Stimulated activated effector memory CD8-positive, alpha-beta T cell treated with anti-CD3 and anti-CD28 coated beads, Interleukin-12 subunit alpha, Interleukin-12 subunit beta, amount 100 ng/mL, for 72 hours (primary cell): ENCODE results near the gene CYS1.
"Not testable (repeated sequence)": the region's sequence is repeated elsewhere in the genome, so short reads cannot be mapped to it uniquely, and the experiment has no call there.

Experiments used
- ATAC-seq: fragments of 150-1000 bp; cut with Tn5 transposase; 2 replicates; pipeline ENCODE4 v1.10.0; 2021
- DNase-seq, 2 donors: peaks; one replicate each; pipeline ENCODE4 v3.0.0; 2021 to 2022; ENCODE audit warnings: low spot score in 2 of 2
- H3K27ac Mint-ChIP-seq: one replicate; pipeline ENCODE4 v1.8.0; 2022; ENCODE audit warnings: mild to moderate bottlenecking, mixed read lengths
- H3K36me3 Mint-ChIP-seq: one replicate; pipeline ENCODE4 v1.8.0; 2022; ENCODE audit warnings: mild to moderate bottlenecking, mixed read lengths
- H3K4me1 Mint-ChIP-seq: one replicate; pipeline ENCODE4 v1.8.0; 2022; ENCODE audit warnings: mixed read lengths
- H3K4me3 Mint-ChIP-seq: one replicate; pipeline ENCODE4 v1.8.0; 2022; ENCODE audit warnings: mild to moderate bottlenecking, mixed read lengths
- H3K9me3 Mint-ChIP-seq: one replicate; pipeline ENCODE4 v1.8.0; 2022; ENCODE audit warnings: mixed read lengths

CYS1 gene

DNA sequence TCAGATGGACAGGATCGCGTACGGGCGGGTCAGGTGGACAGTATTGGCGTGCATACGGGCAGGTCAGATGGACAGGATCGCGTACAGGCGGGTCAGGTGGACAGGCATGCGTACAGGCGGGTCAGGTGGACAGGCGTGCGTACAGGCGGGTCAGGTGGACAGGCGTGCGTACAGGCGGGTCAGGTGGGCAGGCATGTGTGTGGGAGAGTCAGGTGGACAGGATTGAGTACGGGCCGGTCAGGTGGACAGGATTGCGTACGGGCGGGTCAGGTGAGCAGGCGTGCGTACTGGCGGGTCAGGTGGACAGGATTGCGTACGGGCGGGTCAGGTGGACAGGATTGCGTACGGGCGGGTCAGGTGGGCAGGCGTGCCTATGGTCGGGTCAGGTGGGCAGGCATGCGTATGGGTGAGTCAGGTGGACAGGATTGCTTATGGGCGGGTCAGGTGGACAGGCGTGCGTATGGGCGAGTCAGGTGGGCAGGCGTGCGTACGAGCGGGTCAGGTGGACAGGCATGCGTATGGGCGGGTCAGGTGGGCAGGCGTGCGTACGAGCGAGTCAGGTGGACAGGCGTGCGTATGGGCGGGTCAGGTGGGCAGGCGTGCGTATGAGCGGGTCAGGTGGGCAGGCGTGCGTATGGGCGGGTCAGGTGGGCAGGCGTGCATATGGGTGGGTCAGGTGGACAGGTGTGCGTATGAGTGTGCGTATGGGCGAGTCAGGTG, 68.4 kb downstream of the CYS1 start:
- ATAC-seq, DNase-seq, H3K4me3 Mint-ChIP-seq, H3K9me3 Mint-ChIP-seq, H3K27ac Mint-ChIP-seq, H3K4me1 Mint-ChIP-seq, H3K36me3 Mint-ChIP-seq: not testable (repeated sequence)

DNA sequence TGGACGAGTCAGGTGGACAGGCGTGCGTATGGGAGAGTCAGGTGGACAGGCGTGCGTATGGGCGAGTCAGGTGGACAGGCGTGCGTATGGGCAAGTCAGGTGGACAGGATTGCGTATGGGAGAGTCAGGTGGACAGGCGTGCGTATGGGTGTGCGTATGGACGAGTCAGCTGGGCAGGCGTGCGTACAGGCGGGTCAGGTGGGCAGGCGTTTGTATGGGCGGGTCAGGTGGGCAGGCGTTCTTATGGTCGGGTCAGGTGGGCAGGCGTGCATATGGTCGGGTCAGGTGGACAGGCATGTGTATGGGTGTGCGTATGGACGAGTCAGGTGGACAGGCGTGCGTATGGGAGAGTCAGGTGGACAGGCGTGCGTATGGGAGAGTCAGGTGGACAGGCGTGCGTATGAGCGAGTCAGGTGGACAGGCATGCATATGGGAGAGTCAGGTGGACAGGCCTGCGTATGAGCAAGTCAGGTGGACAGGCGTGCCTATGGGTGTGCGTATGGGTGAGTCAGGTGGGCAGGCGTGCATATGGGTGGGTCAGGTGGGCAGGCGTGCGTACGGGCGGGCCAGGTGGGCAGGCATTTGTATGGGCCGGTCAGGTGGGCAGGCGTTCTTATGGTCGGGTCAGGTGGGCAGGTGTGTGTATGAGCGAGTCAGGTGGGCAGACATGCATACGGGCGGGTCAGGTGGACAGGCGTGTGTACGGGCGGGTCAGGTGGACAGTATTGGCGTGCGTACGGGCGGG, 69.2 kb downstream of the CYS1 start:
- H3K4me3 Mint-ChIP-seq, H3K4me1 Mint-ChIP-seq, H3K9me3 Mint-ChIP-seq, DNase-seq, H3K36me3 Mint-ChIP-seq, H3K27ac Mint-ChIP-seq, ATAC-seq: not testable (repeated sequence)

DNA sequence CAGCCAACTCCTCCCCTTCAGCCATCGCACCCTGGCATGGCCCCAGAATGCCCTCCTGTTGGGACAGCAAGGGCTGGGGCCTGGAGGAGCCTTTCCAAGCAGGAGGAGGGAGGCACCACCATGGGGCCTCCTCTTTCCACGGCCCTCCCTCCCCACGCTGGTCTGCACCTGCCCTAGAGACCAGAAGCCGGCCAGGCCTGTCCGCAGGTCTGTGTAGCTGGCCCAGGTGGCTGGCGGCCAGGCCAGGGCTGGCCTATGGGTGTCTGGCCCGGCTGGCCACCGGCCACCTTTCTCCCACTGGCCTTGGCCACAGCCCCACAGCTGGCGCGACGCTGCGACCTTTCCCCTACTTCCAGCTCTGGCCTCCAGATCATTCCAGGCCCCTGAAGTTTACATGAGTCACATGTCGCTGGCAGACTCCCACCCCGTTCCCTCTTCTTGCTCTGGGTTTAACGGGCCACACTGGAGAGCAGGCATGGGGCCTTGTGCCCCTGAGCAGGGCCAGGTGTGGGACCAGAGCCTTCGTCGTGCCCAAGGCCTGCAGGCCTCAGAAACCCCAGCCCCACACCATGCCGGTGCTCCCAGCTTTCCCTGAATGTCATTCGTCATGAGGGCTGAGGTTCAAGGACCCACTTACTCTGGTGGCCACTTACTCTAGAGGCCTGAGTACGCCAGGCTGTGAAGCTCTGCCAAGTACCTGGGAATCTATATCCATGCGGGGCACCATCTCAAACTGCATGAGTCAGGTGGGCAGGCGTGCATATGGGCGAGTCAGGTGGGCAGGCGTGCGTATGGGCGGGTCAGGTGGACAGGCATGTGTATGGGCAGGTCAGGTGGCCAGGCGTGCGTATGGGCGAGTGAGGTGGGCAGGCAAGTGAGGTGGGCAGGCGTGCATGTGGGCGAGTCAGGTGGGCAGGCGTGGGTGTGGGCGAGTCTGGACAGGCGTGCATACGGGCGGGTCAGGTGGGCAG, 70.1 kb downstream of the CYS1 start:
- no peak for DNase-seq
- no peak overlapping the region for H3K4me3 Mint-ChIP-seq

DNA sequence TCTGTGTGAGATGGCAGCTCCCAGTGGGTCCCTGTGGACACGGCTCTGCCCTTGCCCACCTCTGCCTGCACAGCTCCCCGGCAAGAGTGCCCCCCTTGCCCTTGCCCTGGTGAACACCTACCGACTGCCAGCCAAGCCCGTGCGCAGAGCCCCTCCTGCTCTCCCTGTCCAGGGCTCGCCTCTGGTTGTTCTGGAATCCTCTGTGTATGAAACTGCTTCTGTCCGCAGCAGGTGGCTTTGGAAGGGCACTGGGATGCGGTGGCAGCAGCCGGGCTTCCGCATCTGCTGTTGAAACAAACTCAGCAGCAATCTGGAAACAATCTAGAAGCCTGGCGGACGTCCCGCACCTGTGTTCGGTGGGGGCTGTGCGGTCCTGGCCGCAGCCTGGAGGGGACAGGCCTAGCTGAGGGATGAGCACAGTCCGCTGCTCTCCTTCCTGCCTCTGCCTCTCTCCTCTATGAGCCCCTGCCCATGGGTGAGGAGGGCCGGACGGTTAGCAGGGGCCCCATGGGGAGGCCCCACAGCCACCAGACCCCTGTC, 70.9 kb downstream of the CYS1 start:
- Mint-ChIP-seq H3K4me3 (no peak overlapping the region), H3K27ac (no peak overlapping the region), H3K36me3 (no peaks in the 10 kb centered on the region), H3K4me1 (no peaks in the 10 kb centered on the region), H3K9me3 (no peaks in the 10 kb centered on the region)
- ATAC-seq (peak; percentile 17), DNase-seq (no peak)

More for the DNA sequence above, 70.1 kb downstream of the CYS1 start:
- Mint-ChIP-seq H3K9me3 (no peaks in the 10 kb centered on the region), H3K4me1 (no peaks in the 10 kb centered on the region), H3K27ac (peak overlapping the region; percentile 59), H3K36me3 (no peaks in the 10 kb centered on the region)
- ATAC-seq = peak; percentile 6

DNA sequence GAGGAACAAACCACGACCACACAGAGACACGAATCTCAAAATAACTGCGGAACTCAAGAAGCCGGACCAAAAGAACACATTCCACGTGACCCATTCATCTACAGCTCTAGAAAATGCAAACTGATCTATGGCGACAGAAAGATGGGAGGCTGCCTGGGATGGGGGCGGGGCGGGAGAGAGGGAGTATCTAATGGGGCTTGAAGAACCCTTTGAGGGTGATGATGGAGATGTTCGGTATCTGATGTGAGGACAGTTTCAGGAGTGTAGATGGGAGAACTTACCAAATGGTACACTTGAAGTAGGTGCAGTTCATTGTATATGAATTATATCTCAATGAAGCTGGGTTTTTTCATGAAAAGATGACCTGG, 71.4 kb downstream of the CYS1 start:
- no peak overlapping the region for H3K27ac Mint-ChIP-seq
- H3K36me3 Mint-ChIP-seq = no peaks in the 10 kb centered on the region
- no peaks in the 10 kb centered on the region for H3K4me1 Mint-ChIP-seq
- DNase-seq (no peak), ATAC-seq (no peak)
- no peak overlapping the region for H3K4me3 Mint-ChIP-seq
- H3K9me3 Mint-ChIP-seq = no peaks in the 10 kb centered on the region

DNA sequence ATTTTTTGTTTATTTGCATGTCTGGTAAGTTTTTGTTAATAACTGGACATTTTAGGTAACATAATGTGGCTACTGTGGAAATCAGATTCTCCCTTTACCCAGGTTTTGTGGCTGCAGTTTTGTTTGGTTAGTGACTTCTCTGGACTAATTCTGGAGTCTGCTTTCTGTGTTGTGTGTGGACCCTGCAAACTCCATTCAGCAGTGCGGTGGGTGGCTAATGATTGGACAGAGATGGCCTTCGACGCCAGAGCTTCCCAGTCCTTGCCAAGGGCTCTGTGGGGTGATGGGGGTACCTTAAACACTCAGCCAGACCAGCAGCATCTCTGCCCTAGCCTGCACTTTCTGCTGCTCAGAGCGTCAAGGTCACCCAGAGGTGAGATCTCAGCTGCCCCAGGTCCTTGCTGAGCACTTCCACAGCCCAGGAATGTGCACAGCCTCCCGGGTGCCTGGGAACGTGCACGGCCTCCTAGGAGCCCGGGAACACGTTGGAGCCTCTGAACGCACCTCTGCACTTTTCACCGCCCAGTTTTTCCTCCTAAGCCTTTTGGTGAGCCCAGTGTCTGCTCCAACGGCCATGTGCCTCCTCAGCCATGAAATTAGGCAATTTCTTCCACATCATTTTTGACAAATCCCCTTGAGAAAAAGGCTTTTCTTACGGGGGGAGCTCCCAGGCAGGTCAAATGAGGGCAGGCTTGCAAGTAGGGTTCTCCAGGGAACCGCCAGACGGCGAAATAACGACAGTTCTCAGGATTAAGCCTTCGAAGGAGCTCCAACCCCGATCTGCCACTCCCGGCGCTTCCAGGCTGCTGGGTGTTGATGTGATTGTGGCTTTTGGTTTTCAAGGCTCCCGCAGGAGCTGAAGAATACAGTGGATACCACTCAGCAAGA, 72.0 kb downstream of the CYS1 start:
- H3K4me3 Mint-ChIP-seq = no peak overlapping the region
- DNase-seq (no peak), ATAC-seq (no peak)
- no peaks in the 10 kb centered on the region for H3K9me3 Mint-ChIP-seq
- H3K36me3 Mint-ChIP-seq = no peaks in the 10 kb centered on the region
- no peaks in the 10 kb centered on the region for H3K4me1 Mint-ChIP-seq
- no peak overlapping the region for H3K27ac Mint-ChIP-seq

DNA sequence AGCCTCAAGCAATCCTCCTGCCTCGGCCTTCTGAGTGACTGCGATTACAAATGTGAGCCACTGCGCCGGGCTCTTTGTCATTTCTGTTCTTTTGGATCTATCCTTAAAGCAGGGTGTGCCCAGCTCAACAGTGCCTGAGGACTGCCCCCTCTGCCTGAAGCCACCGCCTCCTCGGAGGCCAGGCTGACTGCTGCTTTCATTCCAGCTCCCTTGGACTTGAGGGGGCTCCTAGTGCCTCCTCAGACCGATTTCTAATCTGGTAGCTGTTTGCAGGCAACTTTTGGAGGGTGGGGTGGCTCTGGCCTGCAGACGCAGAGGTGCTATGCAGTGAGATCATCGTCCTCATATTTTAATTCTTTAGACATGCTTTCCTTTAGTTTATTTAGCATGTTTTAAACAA, 72.8 kb downstream of the CYS1 start:
- Mint-ChIP-seq H3K36me3 (no peaks in the 10 kb centered on the region), H3K4me1 (no peaks in the 10 kb centered on the region), H3K4me3 (no peak overlapping the region), H3K9me3 (no peaks in the 10 kb centered on the region), H3K27ac (no peak overlapping the region)
- DNase-seq = no peak
- no peak for ATAC-seq
